NCI-H460 (cell line): ENCODE results near the gene PALD1. TPM values are rescaled to one million over a fixed set of nuclear protein-coding genes. Genes with fewer than 3 reads are reported as not detected.

Experiments used
- total RNA-seq: library from RNA; depleted of rRNA; stranded (reverse); fragments of >200 nt; shearing (Covaris generic); gene quantifications from 2 replicates; pipeline ENCODE4 v1.2.3, GENCODE V29; 2014; rRNA removed

Gene PALD1
- total RNA-seq, 1 experiment from 2014 or later: 6.6 TPM

Other genes with a start within 250 kb of the PALD1 start
- gene PPA1, start 245.3 kb upstream of the PALD1 start, total RNA-seq: 389 and 397 TPM in 2 replicates
- not detected in 2 replicates for gene NPFFR1, start 194.8 kb upstream of the PALD1 start, total RNA-seq
- gene LRRC20, start 96.1 kb upstream of the PALD1 start, total RNA-seq: 8.2 and 11.0 TPM in 2 replicates
- 22.6 and 24.4 TPM in 2 replicates for gene EIF4EBP2, start 74.6 kb upstream of the PALD1 start, total RNA-seq
- gene NODAL, start 37.1 kb upstream of the PALD1 start, total RNA-seq: not detected in 2 replicates
- gene PRF1, start 124.0 kb downstream of the PALD1 start, total RNA-seq: not detected in 2 replicates
- gene ADAMTS14, start 193.7 kb downstream of the PALD1 start, total RNA-seq: 0.02 TPM in 1 of 2 replicates, not detected in the other